HEK293 (cell line): ENCODE results near the gene SNX4.

Experiments
- CTCF ChIP-seq: fragments of 450-650 bp; formaldehyde crosslinking; IDR thresholded peaks from 2 replicates; pipeline ENCODE4 v1.5.1; 2016; ENCODE audit warnings: missing biosample characterization, missing genetic modification characterization
- ZNF362 ChIP-seq: fragments of 450-650 bp; formaldehyde crosslinking; IDR thresholded peaks from 2 replicates; pipeline ENCODE4 v1.5.1; 2016; ENCODE audit warnings: missing biosample characterization, missing genetic modification characterization

- TF ChIP-seq CTCF (tag by site-specific recombination), result no peak
- no peak for TF ChIP-seq ZNF362 (tag by site-specific recombination)
Measured at GRCh38 chr3:125433611-125434041, 86.4 kb downstream of the SNX4 start.
